Brain pericyte (primary cell): ENCODE data around the gene RNF166.
A peak's percentile ranks its signal among the peaks of the same experiment; 100 is the strongest.

Experiments used
- DNase-seq: peaks from one replicate; pipeline ENCODE4 v3.0.0-alpha.2; 2012; ENCODE audit warnings: low read depth, low spot score

Gene RNF166

GRCh38 chr16:88739139-88739976, 33.1 kb upstream of the RNF166 start:
- DNase-seq: no peak

GRCh38 chr16:88738151-88739084, 32.2 kb upstream of the RNF166 start:
- no peak for DNase-seq

- DNase-seq: no peak
Observed at GRCh38 chr16:88737298-88738150, 31.3 kb upstream of the RNF166 start.

GRCh38 chr16:88736496-88736895, 30.3 kb upstream of the RNF166 start:
- DNase-seq: no peak

GRCh38 chr16:88736088-88736487, 29.9 kb upstream of the RNF166 start:
- no peak for DNase-seq

- DNase-seq: no peak
Observed at GRCh38 chr16:88735616-88736015, 29.4 kb upstream of the RNF166 start.

GRCh38 chr16:88735121-88735520, 28.9 kb upstream of the RNF166 start:
- no peak for DNase-seq

GRCh38 chr16:88734361-88734728, 28.1 kb upstream of the RNF166 start:
- DNase-seq: no peak

- no peak for DNase-seq
Observed at GRCh38 chr16:88733630-88734360, 27.6 kb upstream of the RNF166 start.

- DNase-seq: no peak
Observed at GRCh38 chr16:88732961-88733294, 26.7 kb upstream of the RNF166 start.

GRCh38 chr16:88732172-88732960, 26.2 kb upstream of the RNF166 start:
- no peak for DNase-seq

GRCh38 chr16:88731699-88732098, 25.5 kb upstream of the RNF166 start:
- no peak for DNase-seq

GRCh38 chr16:88730632-88731607, 24.7 kb upstream of the RNF166 start:
- no peak for DNase-seq

GRCh38 chr16:88727871-88728270, 21.7 kb upstream of the RNF166 start:
- peak; percentile 48 for DNase-seq

GRCh38 chr16:88726981-88727380, 20.8 kb upstream of the RNF166 start:
- no peak for DNase-seq

GRCh38 chr16:88726408-88726749, 20.2 kb upstream of the RNF166 start:
- no peak for DNase-seq

GRCh38 chr16:88725609-88726407, 19.6 kb upstream of the RNF166 start:
- DNase-seq: no peak

- DNase-seq: no peak
Observed at GRCh38 chr16:88724855-88725555, 18.8 kb upstream of the RNF166 start.
